Measurements from ENCODE around the gene NMNAT2. TPM values are rescaled to one million over a fixed set of nuclear protein-coding genes. Genes with fewer than 3 reads are reported as not detected.

Gene NMNAT2
- polyA plus RNA-seq, 3 donors: 0.22 to 0.43 TPM; not detected in 1

- no peak for DNase-seq
- TF ChIP-seq CTCF (IDR thresholded peaks at IDR 0.05): no peak
- H3K79me2 ChIP-seq (ENCODE audit: insufficient read depth, low read length): no peaks in the 10 kb centered on the region
- H3K27ac ChIP-seq (ENCODE audit: low read depth in 1 of 2, low read length in 2 of 2): no peak overlapping the region
- H3K4me3 ChIP-seq (replicated peaks in 1 of 3; ENCODE audit: low read depth in 2 of 3, low read length in 3 of 3): no peak overlapping the region
- H3K36me3 ChIP-seq (replicated peaks in 1 of 2; ENCODE audit: control insufficient read depth in 1 of 2, insufficient read depth in 2 of 2, low read length in 2 of 2): no peaks in the 10 kb centered on the region
- Mint-ChIP-seq H3K4me1 (peaks cover 3% of the 10 kb centered on the region), H3K27me3 (ENCODE audit: low read depth in 3 of 3) (peaks cover 11 to 22% (median 12%) of the 10 kb centered on the region in 3 donors), H3K27ac (no peak overlapping the region), H3K36me3 (no peaks in the 10 kb centered on the region), H3K9me3 (peaks cover 0 to 3% (median 0%) of the 10 kb centered on the region in 7 donors), H3K4me3 (no peak overlapping the region)
- H3K27me3 ChIP-seq (ENCODE audit: control insufficient read depth in 2 of 2, insufficient read depth in 2 of 2, low read length in 2 of 2): peaks cover 0 to under 1% of the 10 kb centered on the region in 2 donors
- H3K4me2 ChIP-seq (replicated peaks; ENCODE audit: extremely low read depth, low read length, poor library complexity, severe bottlenecking): no peak overlapping the region
- H4K20me1 ChIP-seq (ENCODE audit: insufficient read depth, low read length): no peaks in the 10 kb centered on the region
- no peak overlapping the region for H2AFZ ChIP-seq (ENCODE audit: insufficient read depth, low read depth, low read length, poor library complexity, severe bottlenecking)
- 88% methylated on average over 2 of the region's 6 CpGs for WGBS (ENCODE audit: insufficient coverage)
- intact Hi-C loops (cut with micrococcal nuclease): no loop called here
- no peak overlapping the region for H3K9ac ChIP-seq (ENCODE audit: insufficient read depth, low read length, poor library complexity, severe bottlenecking)
- H3K9me3 ChIP-seq (replicated peaks in 1 of 2; ENCODE audit: control insufficient read depth in 1 of 2, insufficient read depth in 1 of 2, low read length in 2 of 2): no peaks in the 10 kb centered on the region
- H3K4me1 ChIP-seq (ENCODE audit: control insufficient read depth in 1 of 2, insufficient read depth in 2 of 2, low read length in 2 of 2): no peaks in the 10 kb centered on the region
Measured at GRCh38 chr1:183206538-183207122, 211.6 kb downstream of the NMNAT2 start.

GRCh38 chr1:183205196-183205781, 212.9 kb downstream of the NMNAT2 start:
- no peak overlapping the region for H3K9ac ChIP-seq (ENCODE audit: insufficient read depth, low read length, poor library complexity, severe bottlenecking)
- intact Hi-C loops (cut with micrococcal nuclease): no loop called here
- Mint-ChIP-seq H3K27ac (no peak overlapping the region), H3K4me3 (no peak overlapping the region), H3K27me3 (ENCODE audit: low read depth in 3 of 3) (peaks cover 10 to 23% (median 12%) of the 10 kb centered on the region in 3 donors), H3K36me3 (no peaks in the 10 kb centered on the region), H3K9me3 (peaks cover 0 to 6% (median 0%) of the 10 kb centered on the region in 7 donors), H3K4me1 (peaks cover 3% of the 10 kb centered on the region)
- H2AFZ ChIP-seq (ENCODE audit: insufficient read depth, low read depth, low read length, poor library complexity, severe bottlenecking): no peak overlapping the region
- H4K20me1 ChIP-seq (ENCODE audit: insufficient read depth, low read length): no peaks in the 10 kb centered on the region
- H3K4me2 ChIP-seq (replicated peaks; ENCODE audit: extremely low read depth, low read length, poor library complexity, severe bottlenecking): no peak overlapping the region
- H3K79me2 ChIP-seq (ENCODE audit: insufficient read depth, low read length): no peaks in the 10 kb centered on the region
- no peak for DNase-seq
- no peak overlapping the region for H3K27ac ChIP-seq (ENCODE audit: low read depth in 1 of 2, low read length in 2 of 2)
- TF ChIP-seq CTCF (IDR thresholded peaks at IDR 0.05): no peak
- no peaks in the 10 kb centered on the region for H3K4me1 ChIP-seq (ENCODE audit: control insufficient read depth in 1 of 2, insufficient read depth in 2 of 2, low read length in 2 of 2)
- H3K4me3 ChIP-seq (replicated peaks in 1 of 3; ENCODE audit: low read depth in 2 of 3, low read length in 3 of 3): no peak overlapping the region
- no peaks in the 10 kb centered on the region for H3K36me3 ChIP-seq (replicated peaks in 1 of 2; ENCODE audit: control insufficient read depth in 1 of 2, insufficient read depth in 2 of 2, low read length in 2 of 2)
- WGBS (ENCODE audit: insufficient coverage): 88% methylated on average over 2 of the region's 3 CpGs
- no peaks in the 10 kb centered on the region for H3K9me3 ChIP-seq (replicated peaks in 1 of 2; ENCODE audit: control insufficient read depth in 1 of 2, insufficient read depth in 1 of 2, low read length in 2 of 2)
- H3K27me3 ChIP-seq (ENCODE audit: control insufficient read depth in 2 of 2, insufficient read depth in 2 of 2, low read length in 2 of 2): no peaks in the 10 kb centered on the region

Measured in CD14-positive monocyte (primary cell).